ENCODE measurements around the gene LUC7L.
"Not testable (repeated sequence)": the region's sequence is repeated elsewhere in the genome, so short reads cannot be mapped to it uniquely, and the experiment has no call there.

GRCh38 chr16:230351-230750 lies 1.1 kb upstream of the LUC7L start:
- TF ChIP-seq, protein P1, sequence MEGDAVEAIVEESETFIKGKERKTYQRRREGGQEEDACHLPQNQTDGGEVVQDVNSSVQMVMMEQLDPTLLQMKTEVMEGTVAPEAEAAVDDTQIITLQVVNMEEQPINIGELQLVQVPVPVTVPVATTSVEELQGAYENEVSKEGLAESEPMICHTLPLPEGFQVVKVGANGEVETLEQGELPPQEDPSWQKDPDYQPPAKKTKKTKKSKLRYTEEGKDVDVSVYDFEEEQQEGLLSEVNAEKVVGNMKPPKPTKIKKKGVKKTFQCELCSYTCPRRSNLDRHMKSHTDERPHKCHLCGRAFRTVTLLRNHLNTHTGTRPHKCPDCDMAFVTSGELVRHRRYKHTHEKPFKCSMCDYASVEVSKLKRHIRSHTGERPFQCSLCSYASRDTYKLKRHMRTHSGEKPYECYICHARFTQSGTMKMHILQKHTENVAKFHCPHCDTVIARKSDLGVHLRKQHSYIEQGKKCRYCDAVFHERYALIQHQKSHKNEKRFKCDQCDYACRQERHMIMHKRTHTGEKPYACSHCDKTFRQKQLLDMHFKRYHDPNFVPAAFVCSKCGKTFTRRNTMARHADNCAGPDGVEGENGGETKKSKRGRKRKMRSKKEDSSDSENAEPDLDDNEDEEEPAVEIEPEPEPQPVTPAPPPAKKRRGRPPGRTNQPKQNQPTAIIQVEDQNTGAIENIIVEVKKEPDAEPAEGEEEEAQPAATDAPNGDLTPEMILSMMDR (IDR thresholded peaks at IDR 0.05; ENCODE audit: low read depth, low read length, poor library complexity, severe bottlenecking) = not testable (repeated sequence)
- TF ChIP-seq EZH2phosphoT487 (IDR thresholded peaks at IDR 0.05; ENCODE audit: borderline replicate concordance, low read length) = not testable (repeated sequence)

Measured in DOHH2 (cell line).